Panc1 (cell line): ENCODE results near the gene KRTDAP. TPM values are rescaled to one million over a fixed set of nuclear protein-coding genes. Genes with fewer than 3 reads are reported as not detected.
"Not testable (repeated sequence)": the region's sequence is repeated elsewhere in the genome, so short reads cannot be mapped to it uniquely, and the experiment has no call there.

Source experiments
- ATAC-seq: fragments of 200-7000 bp; cut with Tn5 transposase; 2 replicates; pipeline ENCODE4 v1.9.1; 2020; ENCODE audit warnings: mild to moderate bottlenecking, moderate library complexity
- BruUV-seq: library from RNA; stranded (reverse); fragments of 400-500 nt; replicated peaks from 2 replicates; lab custom pipeline; 2021; lab: Mats Ljungman, UMichigan
- CTCF ChIA-PET: fragments of 300-600 bp; sonication (Branson Sonifier 250); formaldehyde crosslinking; loops from one replicate; lab custom pipeline; 2022; ENCODE audit warnings: antibody characterized with exemption; lab: Charles Lee
- POLR2A ChIA-PET: fragments of 300-600 bp; sonication (Branson Sonifier 250); formaldehyde crosslinking; loops from one replicate; lab custom pipeline; 2022; ENCODE audit warnings: antibody characterized with exemption; lab: Charles Lee
- DNase-seq: peaks from one replicate; pipeline ENCODE4 v3.0.0-alpha.2; 2010; ENCODE audit warnings: low read depth, low spot score
- H3K27ac ChIP-seq: 2 replicates; pipeline ENCODE4 v1.5.1; 2011; ENCODE audit warnings: mild to moderate bottlenecking, low read length, inconsistent platforms
- H3K27me3 ChIP-seq: fragments of 200-500 bp; sonication (Bioruptor generic); 2 replicates; pipeline ENCODE4 v1.6.0; 2014; ENCODE audit warnings: low read length, inconsistent platforms; ENCODE audit not compliant: control insufficient read depth, insufficient read depth
- H3K36me3 ChIP-seq: fragments of 200-500 bp; sonication (Bioruptor generic); 2 replicates; pipeline ENCODE4 v1.5.1; 2014; ENCODE audit warnings: inconsistent platforms, mild to moderate bottlenecking, low read length, moderate library complexity; ENCODE audit not compliant: control insufficient read depth, insufficient read depth
- H3K4me1 ChIP-seq: 2 replicates; pipeline ENCODE4 v1.5.1; 2011; ENCODE audit warnings: inconsistent platforms, mild to moderate bottlenecking, low read length, moderate library complexity; ENCODE audit not compliant: control insufficient read depth, insufficient read depth
- H3K4me3 ChIP-seq, 2 experiments: 2 replicates each; pipeline ENCODE4 v1.5.1; 2011 to 2012; ENCODE audit warnings: low read depth in 2 of 2, low read length in 2 of 2, mild to moderate bottlenecking in 2 of 2, inconsistent platforms in 1 of 2, moderate library complexity in 1 of 2
- H3K9me3 ChIP-seq: fragments of 200-500 bp; sonication (Bioruptor generic); 2 replicates; pipeline ENCODE4 v1.5.1; 2014; ENCODE audit warnings: low read depth, mild to moderate bottlenecking, inconsistent platforms, low read length, moderate library complexity; ENCODE audit not compliant: control insufficient read depth, insufficient read depth
- CTCF ChIP-seq: fragments of 450-650 bp; IDR thresholded peaks from 2 replicates; pipeline ENCODE4 v1.5.1; 2017; ENCODE audit warnings: mild to moderate bottlenecking
- POLR2AphosphoS5 ChIP-seq: IDR thresholded peaks from 2 replicates; pipeline ENCODE4 v1.6.1; 2012; ENCODE audit warnings: mild to moderate bottlenecking, low read depth, low read length, moderate library complexity
- REST ChIP-seq, 2 experiments: IDR thresholded peaks; 2 replicates each; pipeline ENCODE4 v1.6.1; 2011 to 2012; ENCODE audit warnings: low read depth in 2 of 2, control low read depth in 1 of 2, low read length in 1 of 2, mild to moderate bottlenecking in 1 of 2, moderate library complexity in 1 of 2; ENCODE audit not compliant: insufficient read depth in 1 of 2
- SIN3A ChIP-seq: IDR thresholded peaks from 2 replicates; pipeline ENCODE4 v1.6.1; 2012; ENCODE audit warnings: low read depth, mild to moderate bottlenecking, low read length, moderate library complexity, borderline replicate concordance; ENCODE audit not compliant: insufficient read depth
- TCF7L2 ChIP-seq: IDR thresholded peaks from 2 replicates; pipeline ENCODE4 v1.6.1; 2011; ENCODE audit warnings: mild to moderate bottlenecking, low read depth, low read length, inconsistent platforms
- in situ Hi-C: cut with HindIII; loops from 2 replicates; pipeline ENCODE4 v1.10.0; 2016; ENCODE audit warnings: low sequenced_read_pairs, low pct_unique_long_range_greater_than_20kb
- intact Hi-C: fragments of 100-400 bp; cut with micrococcal nuclease; formaldehyde crosslinking; loops from one replicate; pipeline ENCODE4 v1.10.0; 2022; ENCODE audit not compliant: unreplicated experiment
- total RNA-seq: library from RNA; stranded (reverse); gene quantifications from one replicate; pipeline ENCODE4 v1.2.1, GENCODE V29; 2021; ENCODE audit not compliant: unreplicated experiment

Gene KRTDAP
- total RNA-seq, 1 experiment from 2014 or later = not detected

- Histone ChIP-seq H3K36me3 (no peaks in the 10 kb centered on the region), H3K4me1 (no peaks in the 10 kb centered on the region), H3K27ac (no peak overlapping the region), H3K4me3 (no peak overlapping the region), H3K27me3 (no peaks in the 10 kb centered on the region), H3K9me3 (no peaks in the 10 kb centered on the region)
- no peak for TF ChIP-seq SIN3A
- no peak for TF ChIP-seq POLR2AphosphoS5
- TF ChIP-seq TCF7L2 = no peak
- no peak for TF ChIP-seq CTCF
- no peak for TF ChIP-seq REST (IDR thresholded peaks at IDR 0.05; ENCODE audit: insufficient read depth in 1 of 2, low read depth in 2 of 2, low read length in 1 of 2)
- ChIA-PET POLR2A (no interaction called here), CTCF (no interaction called here)
- BruUV-seq = no TSS peak
- intact Hi-C loops = no loop called here
- ATAC-seq (no peak), DNase-seq (no peak)
- in situ Hi-C loops = no loop called here
Measured at GRCh38 chr19:35474104-35474503, 16.2 kb downstream of the KRTDAP start.

GRCh38 chr19:35471946-35472345 lies 18.3 kb downstream of the KRTDAP start:
- peaks cover 5% of the 10 kb centered on the region; the same call in 1 of the 2 replicates for H3K27me3 ChIP-seq
- no peaks in the 10 kb centered on the region for H3K4me1 ChIP-seq
- H3K9me3 ChIP-seq = no peaks in the 10 kb centered on the region
- ChIA-PET POLR2A (no interaction called here), CTCF (interaction anchor here (0.6 kb wide), 1 partner anchor 121 kb away, joined by 15 read pairs; no protein-coding TSS in a partner anchor)
- no peak for DNase-seq
- no peaks in the 10 kb centered on the region for H3K36me3 ChIP-seq
- no TSS peak for BruUV-seq
- no peak for ATAC-seq
- in situ Hi-C loops = no loop called here
- intact Hi-C loops = no loop called here
- no peak overlapping the region for H3K27ac ChIP-seq
- H3K4me3 ChIP-seq = no peak overlapping the region
- no peak for TF ChIP-seq CTCF
- no peak for TF ChIP-seq REST (IDR thresholded peaks at IDR 0.05; ENCODE audit: insufficient read depth in 1 of 2, low read depth in 2 of 2, low read length in 1 of 2)
- TF ChIP-seq TCF7L2 = no peak
- TF ChIP-seq SIN3A = no peak
- no peak for TF ChIP-seq POLR2AphosphoS5

- H3K4me3 ChIP-seq, CTCF ChIA-PET, DNase-seq, H3K27ac ChIP-seq, ATAC-seq, BruUV-seq, H3K36me3 ChIP-seq, in situ Hi-C loops, H3K27me3 ChIP-seq, intact Hi-C loops, H3K9me3 ChIP-seq, H3K4me1 ChIP-seq, POLR2A ChIA-PET: not testable (repeated sequence)
Measured at GRCh38 chr19:35471075-35471474, 19.2 kb downstream of the KRTDAP start.
